Endothelial cell of umbilical vein (primary cell): ENCODE measurements around the gene COL17A1.

Experiments used
- EZH2 ChIP-seq: IDR thresholded peaks from 2 replicates; pipeline ENCODE4 v1.6.1; 2012; ENCODE audit warnings: borderline replicate concordance, low read depth, mild to moderate bottlenecking, moderate library complexity, low read length, inconsistent platforms; ENCODE audit not compliant: severe bottlenecking
- GATA2 ChIP-seq: IDR thresholded peaks from 2 replicates; pipeline ENCODE4 v1.7.0; 2011; ENCODE audit warnings: low read depth, mild to moderate bottlenecking, moderate library complexity, mixed read lengths, low read length; ENCODE audit not compliant: insufficient read length, insufficient read depth
- POLR2A ChIP-seq: IDR thresholded peaks from 2 replicates; pipeline ENCODE4 v1.6.1; 2012; ENCODE audit warnings: low read depth, mild to moderate bottlenecking, control low read depth, low read length
- TF ChIP-seq, protein P1 (sequence below), 2 donors: IDR thresholded peaks; 1 replicate in 1 of 2; 2 replicates in 1 of 2; pipeline ENCODE4 v1.5.1; 2011; ENCODE audit warnings: low read length in 2 of 2, mild to moderate bottlenecking in 2 of 2, moderate library complexity in 2 of 2, control low read depth in 1 of 2, inconsistent platforms in 1 of 2, low read depth in 1 of 2; ENCODE audit not compliant: insufficient read depth in 1 of 2; ENCODE audit errors: extremely low read depth in 1 of 2

DNA sequence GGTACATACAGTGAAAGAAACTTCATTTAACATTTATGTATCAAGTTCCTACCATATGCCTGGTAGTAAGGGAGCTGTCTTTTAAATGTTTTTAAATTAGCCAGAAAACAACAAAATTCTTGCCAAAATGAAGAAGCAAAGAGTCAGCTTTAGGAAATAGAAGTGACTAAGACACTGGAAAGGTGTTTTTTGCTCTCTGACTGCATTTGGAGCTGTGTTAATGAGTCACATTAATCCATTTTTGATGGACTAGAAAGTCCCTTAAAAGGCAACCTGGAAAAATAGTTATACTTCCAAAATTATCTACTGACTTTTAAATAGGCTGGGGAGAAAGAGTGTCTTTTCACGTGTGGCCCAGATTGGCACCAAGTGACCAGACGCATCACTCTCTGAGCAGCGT lies 3.9 kb upstream of the COL17A1 start:
- TF ChIP-seq, protein P1, sequence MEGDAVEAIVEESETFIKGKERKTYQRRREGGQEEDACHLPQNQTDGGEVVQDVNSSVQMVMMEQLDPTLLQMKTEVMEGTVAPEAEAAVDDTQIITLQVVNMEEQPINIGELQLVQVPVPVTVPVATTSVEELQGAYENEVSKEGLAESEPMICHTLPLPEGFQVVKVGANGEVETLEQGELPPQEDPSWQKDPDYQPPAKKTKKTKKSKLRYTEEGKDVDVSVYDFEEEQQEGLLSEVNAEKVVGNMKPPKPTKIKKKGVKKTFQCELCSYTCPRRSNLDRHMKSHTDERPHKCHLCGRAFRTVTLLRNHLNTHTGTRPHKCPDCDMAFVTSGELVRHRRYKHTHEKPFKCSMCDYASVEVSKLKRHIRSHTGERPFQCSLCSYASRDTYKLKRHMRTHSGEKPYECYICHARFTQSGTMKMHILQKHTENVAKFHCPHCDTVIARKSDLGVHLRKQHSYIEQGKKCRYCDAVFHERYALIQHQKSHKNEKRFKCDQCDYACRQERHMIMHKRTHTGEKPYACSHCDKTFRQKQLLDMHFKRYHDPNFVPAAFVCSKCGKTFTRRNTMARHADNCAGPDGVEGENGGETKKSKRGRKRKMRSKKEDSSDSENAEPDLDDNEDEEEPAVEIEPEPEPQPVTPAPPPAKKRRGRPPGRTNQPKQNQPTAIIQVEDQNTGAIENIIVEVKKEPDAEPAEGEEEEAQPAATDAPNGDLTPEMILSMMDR (IDR thresholded peaks at IDR 0.05; ENCODE audit: extremely low read depth in 1 of 2, insufficient read depth in 1 of 2, low read depth in 1 of 2, low read length in 2 of 2) = no peak
- no peak for TF ChIP-seq EZH2
- no peak for TF ChIP-seq GATA2
- TF ChIP-seq POLR2A = no peak
